Measurements from ENCODE around the gene SCGB3A2.

The SCGB3A2 gene

GRCh38 chr5:147902609-147903115, 24.2 kb downstream of the SCGB3A2 start:
- no peak for DNase-seq

GRCh38 chr5:147904110-147904509, 25.6 kb downstream of the SCGB3A2 start:
- DNase-seq: no peak

DNA sequence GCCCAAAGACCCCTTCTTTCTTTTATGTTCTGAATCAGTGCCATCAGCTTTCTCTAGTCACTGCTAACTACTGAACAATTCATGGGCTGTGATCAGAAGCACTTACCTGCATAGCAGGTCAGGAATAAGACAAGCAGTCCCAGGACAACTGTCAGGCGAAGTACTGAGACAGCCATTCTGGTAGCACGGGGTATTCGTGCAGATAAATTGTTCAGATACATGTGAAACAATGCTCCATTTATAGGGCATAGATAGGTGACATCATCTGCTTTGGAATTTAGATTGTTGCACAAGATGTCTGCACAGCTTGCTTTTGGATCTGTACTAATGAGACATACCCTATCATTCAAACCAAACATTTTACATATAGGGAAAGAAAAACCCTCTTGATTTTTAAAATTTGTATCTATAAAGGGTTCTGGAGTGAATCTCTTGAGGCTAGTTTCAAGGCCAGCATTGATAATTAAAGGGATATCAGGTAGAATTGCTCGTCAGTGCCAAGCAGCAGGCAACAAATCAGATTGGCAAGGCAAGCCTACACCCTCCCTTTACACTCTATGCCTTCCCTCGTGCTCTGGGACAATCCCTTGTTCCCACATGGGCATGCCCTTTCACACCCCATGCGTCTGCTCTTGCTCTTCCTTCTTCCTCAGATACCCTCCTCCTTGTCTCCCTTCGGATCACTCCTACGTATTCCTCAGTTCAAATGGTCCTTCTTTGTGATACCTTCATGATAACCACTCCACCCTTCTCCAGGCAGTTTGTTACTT, 28.0 kb downstream of the SCGB3A2 start, which contains the start of gene C5orf46:
TSS of gene C5orf46 (minus strand) at position 213 of the 770 bp plus-strand sequence. CDS start at position 176, 37 bp downstream.
- DNase-seq: no peak

- peak in 22 of 58 donors; percentile 0 to 43 (median 5) for DNase-seq
Measured at GRCh38 chr5:147911427-147911826, 32.9 kb downstream of the SCGB3A2 start.

GRCh38 chr5:147912011-147912410, 33.5 kb downstream of the SCGB3A2 start:
- no peak for DNase-seq

DNA sequence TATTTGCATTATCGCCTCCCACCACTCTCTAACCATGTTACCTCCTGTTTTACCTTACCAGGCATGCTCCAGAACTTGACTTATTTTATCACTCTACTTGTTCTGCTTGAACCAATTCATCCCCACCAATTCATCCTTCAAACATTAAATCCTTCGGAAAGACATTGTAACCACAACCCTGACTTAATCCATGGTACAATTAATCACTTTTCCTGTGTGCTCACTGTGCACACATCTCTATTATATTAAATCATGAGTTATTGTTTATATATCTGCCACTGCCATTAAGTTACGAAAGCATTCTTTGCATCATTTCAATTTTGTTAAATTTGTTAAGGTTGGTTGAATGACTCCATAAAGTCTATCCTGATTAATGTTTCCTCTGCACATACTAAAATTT, 35.3 kb downstream of the SCGB3A2 start:
- no peak for DNase-seq

- no peak for DNase-seq
Measured at GRCh38 chr5:147918101-147918685, 39.7 kb downstream of the SCGB3A2 start.

GRCh38 chr5:147918899-147919298, 40.4 kb downstream of the SCGB3A2 start:
- DNase-seq: no peak

GRCh38 chr5:147920420-147921030, 42.0 kb downstream of the SCGB3A2 start:
- no peak for DNase-seq

GRCh38 chr5:147921136-147921535, 42.6 kb downstream of the SCGB3A2 start:
- no peak for DNase-seq

DNA sequence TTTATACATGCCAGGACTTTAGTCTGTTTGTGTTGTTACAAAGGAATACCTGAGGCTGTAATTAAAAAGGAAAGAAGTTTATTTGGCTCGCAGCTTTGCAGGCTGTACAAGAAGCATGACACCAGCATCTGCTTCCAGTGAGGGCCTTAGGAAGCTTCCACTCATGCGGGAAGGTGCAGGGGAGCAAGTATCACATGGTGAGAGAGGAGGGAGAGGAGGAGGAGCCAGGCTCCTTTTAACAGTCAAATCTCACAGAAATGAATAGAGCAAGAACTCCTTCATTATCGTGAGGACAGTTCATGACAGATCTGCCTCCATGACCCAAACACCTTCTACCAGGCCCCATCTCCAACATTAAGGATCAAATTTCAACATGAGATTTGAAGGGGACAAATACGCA, 46.5 kb downstream of the SCGB3A2 start:
- DNase-seq: no peak

DNA sequence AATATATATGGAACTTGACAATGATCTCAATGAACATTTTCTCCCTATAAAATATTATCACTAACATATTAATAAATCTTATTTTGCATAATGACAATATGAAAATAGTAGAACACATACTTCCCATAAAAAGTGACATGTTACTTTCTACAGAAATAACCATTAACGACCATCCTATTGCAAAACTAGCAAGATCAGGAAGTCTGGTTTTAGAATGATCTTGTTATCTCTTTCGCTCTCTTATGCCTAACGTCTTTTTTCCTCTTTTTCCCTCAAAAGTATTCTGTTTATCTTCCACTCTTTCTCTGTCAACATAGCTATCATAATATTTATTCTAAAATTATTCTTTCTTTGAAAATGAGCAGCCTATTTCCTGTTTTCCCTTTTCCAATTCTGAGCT, 49.4 kb downstream of the SCGB3A2 start:
- no peak for DNase-seq

GRCh38 chr5:147930769-147931168, 52.3 kb downstream of the SCGB3A2 start:
- DNase-seq: no peak

Data from anterior cingulate cortex (tissue), 58 donors.